Esophagus muscularis mucosa (tissue), 3 donors: ENCODE measurements around the gene CCDC32.

Experiments used
- EP300 ChIP-seq: sonication (generic); formaldehyde crosslinking; IDR thresholded peaks from one replicate; pipeline ENCODE4 v1.6.1; 2017; ENCODE audit warnings: antibody characterized with exemption
- TF ChIP-seq, protein P1 (sequence below), 3 experiments: fragments of 200-600 bp in 2 of 3; fragments of 450-650 bp in 1 of 3; sonication (generic) in 2 of 3; IDR thresholded peaks; one replicate each; pipeline ENCODE4 v1.5.1; 2017 to 2019; ENCODE audit warnings: antibody characterized with exemption in 3 of 3, mild to moderate bottlenecking in 2 of 3, moderate library complexity in 1 of 3

DNA sequence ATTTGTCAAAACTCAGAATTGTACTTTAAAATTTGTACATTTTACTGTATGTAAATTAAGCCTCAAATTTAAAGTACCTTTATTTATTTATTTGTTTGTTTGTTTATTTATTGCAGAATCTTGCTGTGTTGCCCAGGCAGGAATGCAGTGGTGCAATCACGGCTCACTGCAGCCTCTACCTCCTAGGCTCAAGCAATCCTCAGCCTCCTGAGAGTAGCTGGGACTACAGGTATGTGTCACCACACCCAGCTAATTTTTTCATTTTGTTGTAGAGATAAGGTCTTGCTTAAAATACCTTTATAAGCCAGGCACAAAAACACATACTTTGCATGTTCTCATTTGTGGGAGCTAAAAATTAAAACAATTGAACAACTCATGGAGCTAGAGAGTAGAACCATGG, 56.6 kb downstream of the CCDC32 start:
- TF ChIP-seq, protein P1, sequence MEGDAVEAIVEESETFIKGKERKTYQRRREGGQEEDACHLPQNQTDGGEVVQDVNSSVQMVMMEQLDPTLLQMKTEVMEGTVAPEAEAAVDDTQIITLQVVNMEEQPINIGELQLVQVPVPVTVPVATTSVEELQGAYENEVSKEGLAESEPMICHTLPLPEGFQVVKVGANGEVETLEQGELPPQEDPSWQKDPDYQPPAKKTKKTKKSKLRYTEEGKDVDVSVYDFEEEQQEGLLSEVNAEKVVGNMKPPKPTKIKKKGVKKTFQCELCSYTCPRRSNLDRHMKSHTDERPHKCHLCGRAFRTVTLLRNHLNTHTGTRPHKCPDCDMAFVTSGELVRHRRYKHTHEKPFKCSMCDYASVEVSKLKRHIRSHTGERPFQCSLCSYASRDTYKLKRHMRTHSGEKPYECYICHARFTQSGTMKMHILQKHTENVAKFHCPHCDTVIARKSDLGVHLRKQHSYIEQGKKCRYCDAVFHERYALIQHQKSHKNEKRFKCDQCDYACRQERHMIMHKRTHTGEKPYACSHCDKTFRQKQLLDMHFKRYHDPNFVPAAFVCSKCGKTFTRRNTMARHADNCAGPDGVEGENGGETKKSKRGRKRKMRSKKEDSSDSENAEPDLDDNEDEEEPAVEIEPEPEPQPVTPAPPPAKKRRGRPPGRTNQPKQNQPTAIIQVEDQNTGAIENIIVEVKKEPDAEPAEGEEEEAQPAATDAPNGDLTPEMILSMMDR (IDR thresholded peaks at IDR 0.05): no peak
- no peak for TF ChIP-seq EP300
